Measurements from ENCODE around the gene SYNGR4. TPM values are rescaled to one million over a fixed set of nuclear protein-coding genes. Genes with fewer than 3 reads are reported as not detected.

The SYNGR4 gene
- total RNA-seq, 1 experiment from 2014 or later = not detected

- ChIA-PET POLR2A (no interaction called here), CTCF (interaction anchor here (0.9 to 3.5 kb wide), 6 partner anchors 9 to 117 kb away, joined by 3 to 28 read pairs (median 4); partner anchors contain the start of genes KDELR1, SYNGR4 and TMEM143)
- ATAC-seq = no peak
Observed at GRCh38 chr19:48372904-48373303, 8.7 kb downstream of the SYNGR4 start.

DNA sequence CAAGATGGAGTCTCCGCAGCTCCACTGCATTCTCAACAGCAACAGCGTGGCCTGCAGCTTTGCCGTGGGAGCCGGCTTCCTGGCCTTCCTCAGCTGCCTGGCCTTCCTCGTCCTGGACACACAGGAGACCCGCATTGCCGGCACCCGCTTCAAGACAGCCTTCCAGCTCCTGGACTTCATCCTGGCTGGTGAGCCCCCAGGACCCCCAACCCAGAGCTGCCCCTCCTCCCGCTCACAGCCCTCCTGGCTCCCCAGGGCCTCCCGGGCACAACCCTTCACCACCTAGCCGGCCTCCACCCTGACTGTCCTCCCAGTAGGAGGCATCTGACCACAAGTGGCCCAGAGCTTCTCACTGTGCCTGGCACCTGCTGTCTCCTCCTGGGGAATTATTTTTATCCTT, 9.4 kb downstream of the SYNGR4 start:
- Mint-ChIP-seq H3K9me3 (no peaks in the 10 kb centered on the region), H3K27ac (no peak overlapping the region), H3K4me3 (no peak overlapping the region), H3K27me3 (ENCODE audit: low read depth) (peaks cover 16% of the 10 kb centered on the region), H3K4me1 (0 out of 2 replicates have a peak, but pooled peaks cover 4% of the 10 kb centered on the region), H3K36me3 (no peaks in the 10 kb centered on the region)
- TF ChIP-seq ETV6 (CRISPR knock-in tag; IDR thresholded peaks at IDR 0.05) = no peak
- TF ChIP-seq, protein P1, sequence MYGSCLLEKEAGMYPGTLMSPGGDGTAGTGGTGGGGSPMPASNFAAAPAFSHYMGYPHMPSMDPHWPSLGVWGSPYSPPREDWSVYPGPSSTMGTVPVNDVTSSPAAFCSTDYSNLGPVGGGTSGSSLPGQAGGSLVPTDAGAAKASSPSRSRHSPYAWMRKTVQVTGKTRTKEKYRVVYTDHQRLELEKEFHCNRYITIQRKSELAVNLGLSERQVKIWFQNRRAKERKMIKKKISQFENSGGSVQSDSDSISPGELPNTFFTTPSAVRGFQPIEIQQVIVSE (CRISPR knock-in tag; IDR thresholded peaks at IDR 0.05; ENCODE audit: borderline replicate concordance) = no peak
- TF ChIP-seq FOXK1 (CRISPR knock-in tag; IDR thresholded peaks at IDR 0.05) = no peak
- TF ChIP-seq CREM (CRISPR knock-in tag; IDR thresholded peaks at IDR 0.05) = no peak
- TF ChIP-seq, protein P2, sequence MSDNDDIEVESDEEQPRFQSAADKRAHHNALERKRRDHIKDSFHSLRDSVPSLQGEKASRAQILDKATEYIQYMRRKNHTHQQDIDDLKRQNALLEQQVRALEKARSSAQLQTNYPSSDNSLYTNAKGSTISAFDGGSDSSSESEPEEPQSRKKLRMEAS (CRISPR knock-in tag; IDR thresholded peaks at IDR 0.05) = no peak
- POLR2A ChIA-PET = no interaction called here
- DNase-seq (ENCODE audit: low spot score) (no peak), ATAC-seq (no peak)
- CTCF ChIA-PET = interaction anchor here (0.8 to 3.5 kb wide), 5 partner anchors 9 to 40 kb away, joined by 3 to 28 read pairs (median 4); partner anchors contain the start of genes KDELR1, SYNGR4 and TMEM143

More at GRCh38 chr19:48372904-48373303, 8.7 kb downstream of the SYNGR4 start:
- no peak for TF ChIP-seq CBFB (CRISPR knock-in tag; IDR thresholded peaks at IDR 0.05; ENCODE audit: low read depth)
- TF ChIP-seq TEAD1 (CRISPR knock-in tag; IDR thresholded peaks at IDR 0.05) = no peak
- no peak for TF ChIP-seq PRRX2 (CRISPR knock-in tag; IDR thresholded peaks at IDR 0.05)
- TF ChIP-seq, protein P3, sequence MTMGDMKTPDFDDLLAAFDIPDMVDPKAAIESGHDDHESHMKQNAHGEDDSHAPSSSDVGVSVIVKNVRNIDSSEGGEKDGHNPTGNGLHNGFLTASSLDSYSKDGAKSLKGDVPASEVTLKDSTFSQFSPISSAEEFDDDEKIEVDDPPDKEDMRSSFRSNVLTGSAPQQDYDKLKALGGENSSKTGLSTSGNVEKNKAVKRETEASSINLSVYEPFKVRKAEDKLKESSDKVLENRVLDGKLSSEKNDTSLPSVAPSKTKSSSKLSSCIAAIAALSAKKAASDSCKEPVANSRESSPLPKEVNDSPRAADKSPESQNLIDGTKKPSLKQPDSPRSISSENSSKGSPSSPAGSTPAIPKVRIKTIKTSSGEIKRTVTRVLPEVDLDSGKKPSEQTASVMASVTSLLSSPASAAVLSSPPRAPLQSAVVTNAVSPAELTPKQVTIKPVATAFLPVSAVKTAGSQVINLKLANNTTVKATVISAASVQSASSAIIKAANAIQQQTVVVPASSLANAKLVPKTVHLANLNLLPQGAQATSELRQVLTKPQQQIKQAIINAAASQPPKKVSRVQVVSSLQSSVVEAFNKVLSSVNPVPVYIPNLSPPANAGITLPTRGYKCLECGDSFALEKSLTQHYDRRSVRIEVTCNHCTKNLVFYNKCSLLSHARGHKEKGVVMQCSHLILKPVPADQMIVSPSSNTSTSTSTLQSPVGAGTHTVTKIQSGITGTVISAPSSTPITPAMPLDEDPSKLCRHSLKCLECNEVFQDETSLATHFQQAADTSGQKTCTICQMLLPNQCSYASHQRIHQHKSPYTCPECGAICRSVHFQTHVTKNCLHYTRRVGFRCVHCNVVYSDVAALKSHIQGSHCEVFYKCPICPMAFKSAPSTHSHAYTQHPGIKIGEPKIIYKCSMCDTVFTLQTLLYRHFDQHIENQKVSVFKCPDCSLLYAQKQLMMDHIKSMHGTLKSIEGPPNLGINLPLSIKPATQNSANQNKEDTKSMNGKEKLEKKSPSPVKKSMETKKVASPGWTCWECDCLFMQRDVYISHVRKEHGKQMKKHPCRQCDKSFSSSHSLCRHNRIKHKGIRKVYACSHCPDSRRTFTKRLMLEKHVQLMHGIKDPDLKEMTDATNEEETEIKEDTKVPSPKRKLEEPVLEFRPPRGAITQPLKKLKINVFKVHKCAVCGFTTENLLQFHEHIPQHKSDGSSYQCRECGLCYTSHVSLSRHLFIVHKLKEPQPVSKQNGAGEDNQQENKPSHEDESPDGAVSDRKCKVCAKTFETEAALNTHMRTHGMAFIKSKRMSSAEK (CRISPR knock-in tag; IDR thresholded peaks at IDR 0.05; ENCODE audit: borderline replicate concordance) = no peak
- no peak for TF ChIP-seq E2F4 (CRISPR knock-in tag; IDR thresholded peaks at IDR 0.05; ENCODE audit: borderline replicate concordance, low read depth)
- TF ChIP-seq JAZF1 (CRISPR knock-in tag; IDR thresholded peaks at IDR 0.05) = no peak
- TF ChIP-seq ELF4 (CRISPR knock-in tag; IDR thresholded peaks at IDR 0.05; ENCODE audit: low read depth) = no peak
- TF ChIP-seq ZNF281 (CRISPR knock-in tag; IDR thresholded peaks at IDR 0.05) = no peak
- TF ChIP-seq ESRRA (CRISPR knock-in tag; IDR thresholded peaks at IDR 0.05; ENCODE audit: borderline replicate concordance) = no peak
- TF ChIP-seq ATF1 (CRISPR knock-in tag; IDR thresholded peaks at IDR 0.05) = no peak
- no peak for TF ChIP-seq TCF7 (CRISPR knock-in tag; IDR thresholded peaks at IDR 0.05; ENCODE audit: low read depth)
- TF ChIP-seq GABPB1 (CRISPR knock-in tag; IDR thresholded peaks at IDR 0.05) = no peak
- TF ChIP-seq GRHL2 (CRISPR knock-in tag; IDR thresholded peaks at IDR 0.05; ENCODE audit: insufficient replicate concordance, severe bottlenecking) = no peak
- TF ChIP-seq SMAD4 (CRISPR knock-in tag; IDR thresholded peaks at IDR 0.05) = no peak
- TF ChIP-seq RORB (CRISPR knock-in tag; IDR thresholded peaks at IDR 0.05) = no peak
- Mint-ChIP-seq H3K27me3 (ENCODE audit: low read depth) (peaks cover 22% of the 10 kb centered on the region), H3K27ac (no peak overlapping the region), H3K36me3 (no peaks in the 10 kb centered on the region), H3K4me3 (no peak overlapping the region), H3K4me1 (0 out of 2 replicates have a peak, but pooled peaks cover 4% of the 10 kb centered on the region), H3K9me3 (no peaks in the 10 kb centered on the region)
- no peak for DNase-seq (ENCODE audit: low spot score)

Data from WTC11 (cell line).